ENCODE measurements around the gene MYOM3. TPM values are rescaled to one million over a fixed set of nuclear protein-coding genes. Genes with fewer than 3 reads are reported as not detected.
"Not testable (repeated sequence)": the region's sequence is repeated elsewhere in the genome, so short reads cannot be mapped to it uniquely, and the experiment has no call there.

MYOM3 gene
- total RNA-seq, 1 experiment from 2014 or later: 31.5 TPM

GRCh38 chr1:24060482-24060881 is 51.5 kb downstream of the MYOM3 start:
- in situ Hi-C loops (cut with HindIII; ENCODE audit: low pct_unique_long_range_greater_than_20kb, low sequenced_read_pairs): no loop called here
- no peak for DNase-seq (ENCODE audit: low read depth)

DNA sequence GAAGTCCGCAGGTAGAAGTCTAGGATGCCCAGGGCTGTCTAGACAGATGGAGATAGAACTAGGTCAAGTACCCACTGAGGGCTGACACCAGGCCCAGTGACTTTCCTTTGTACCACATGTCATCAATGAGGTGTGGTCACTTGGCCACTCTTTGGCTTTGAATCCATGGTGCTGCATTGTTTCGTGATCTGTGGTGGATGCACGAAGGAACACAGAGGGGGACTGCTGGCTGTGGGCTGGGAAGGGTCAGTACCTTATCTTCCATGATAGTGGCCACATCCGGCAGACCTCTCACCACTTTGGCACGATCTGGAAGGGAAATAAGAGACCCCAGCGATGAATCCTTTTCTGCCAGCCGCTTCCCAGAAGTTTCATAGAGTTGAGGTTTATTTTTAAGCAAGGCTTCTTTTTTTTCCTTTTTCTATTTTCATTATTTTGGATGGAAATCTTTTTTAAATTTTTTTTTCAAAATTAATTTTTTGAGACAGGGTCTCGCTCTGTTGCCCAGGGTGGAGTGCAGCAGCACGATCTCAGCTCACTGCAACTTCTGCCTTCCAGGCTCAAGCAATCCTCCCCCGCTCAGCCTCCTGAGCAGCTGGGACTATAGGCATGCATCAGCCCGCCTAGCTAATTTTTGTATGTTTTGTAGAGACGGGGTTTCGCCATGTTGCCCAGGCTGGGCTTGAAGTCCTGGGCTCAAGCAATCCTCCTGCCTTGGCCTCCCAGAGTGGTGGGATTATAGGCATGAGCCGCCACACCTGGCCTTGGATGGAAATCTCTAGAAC is 53.1 kb downstream of the MYOM3 start:
- in situ Hi-C loops (cut with HindIII; ENCODE audit: low pct_unique_long_range_greater_than_20kb, low sequenced_read_pairs): no loop called here
- DNase-seq (ENCODE audit: low read depth): no peak

DNA sequence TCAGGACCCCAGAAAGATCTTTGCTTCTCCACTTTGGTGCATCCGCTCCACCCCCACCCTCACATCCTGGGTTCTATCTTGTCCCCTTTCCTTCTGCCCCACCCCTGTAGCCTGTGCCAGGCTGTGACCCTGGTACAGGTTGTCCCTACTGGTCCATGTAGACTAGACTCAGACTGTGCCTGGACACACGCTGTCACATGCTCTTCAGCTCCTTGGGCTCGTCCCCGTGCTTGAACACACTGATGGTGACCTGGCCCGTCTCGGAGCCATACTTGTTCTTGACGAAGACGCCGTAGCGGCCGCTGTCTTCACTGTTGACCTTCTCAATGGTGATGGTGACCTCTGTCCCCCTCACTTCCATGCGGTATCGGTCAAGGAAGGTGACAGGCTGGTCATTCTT is 54.8 kb downstream of the MYOM3 start:
- DNase-seq (ENCODE audit: low read depth): no peak
- in situ Hi-C loops (cut with HindIII; ENCODE audit: low pct_unique_long_range_greater_than_20kb, low sequenced_read_pairs): no loop called here

DNA sequence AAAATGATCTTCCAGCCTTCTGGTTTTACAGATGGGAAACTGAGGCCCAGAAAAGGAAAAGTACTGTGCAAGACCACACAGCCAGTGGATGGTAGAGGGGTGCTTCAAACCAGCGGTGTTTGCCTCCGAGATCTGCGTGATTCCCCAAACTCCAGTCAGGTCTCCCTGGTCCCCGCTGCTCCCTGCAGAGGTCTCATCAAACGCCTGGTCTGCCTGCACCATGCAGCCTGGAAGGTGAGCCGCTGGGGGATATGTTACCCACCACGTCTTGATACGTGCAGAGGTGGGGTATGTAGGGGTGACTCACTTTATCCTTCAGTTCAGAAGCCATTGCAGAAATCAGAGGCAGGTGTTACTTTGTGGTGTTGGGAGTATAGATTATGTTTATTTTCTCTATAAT is 56.3 kb downstream of the MYOM3 start:
- in situ Hi-C loops (cut with HindIII; ENCODE audit: low pct_unique_long_range_greater_than_20kb, low sequenced_read_pairs): no loop called here
- DNase-seq (ENCODE audit: low read depth): no peak

- in situ Hi-C loops (cut with HindIII; ENCODE audit: low pct_unique_long_range_greater_than_20kb, low sequenced_read_pairs): no loop called here
- no peak for DNase-seq (ENCODE audit: low read depth)
These were observed 59.7 kb downstream of the MYOM3 start for GRCh38 chr1:24052220-24052619.

DNA sequence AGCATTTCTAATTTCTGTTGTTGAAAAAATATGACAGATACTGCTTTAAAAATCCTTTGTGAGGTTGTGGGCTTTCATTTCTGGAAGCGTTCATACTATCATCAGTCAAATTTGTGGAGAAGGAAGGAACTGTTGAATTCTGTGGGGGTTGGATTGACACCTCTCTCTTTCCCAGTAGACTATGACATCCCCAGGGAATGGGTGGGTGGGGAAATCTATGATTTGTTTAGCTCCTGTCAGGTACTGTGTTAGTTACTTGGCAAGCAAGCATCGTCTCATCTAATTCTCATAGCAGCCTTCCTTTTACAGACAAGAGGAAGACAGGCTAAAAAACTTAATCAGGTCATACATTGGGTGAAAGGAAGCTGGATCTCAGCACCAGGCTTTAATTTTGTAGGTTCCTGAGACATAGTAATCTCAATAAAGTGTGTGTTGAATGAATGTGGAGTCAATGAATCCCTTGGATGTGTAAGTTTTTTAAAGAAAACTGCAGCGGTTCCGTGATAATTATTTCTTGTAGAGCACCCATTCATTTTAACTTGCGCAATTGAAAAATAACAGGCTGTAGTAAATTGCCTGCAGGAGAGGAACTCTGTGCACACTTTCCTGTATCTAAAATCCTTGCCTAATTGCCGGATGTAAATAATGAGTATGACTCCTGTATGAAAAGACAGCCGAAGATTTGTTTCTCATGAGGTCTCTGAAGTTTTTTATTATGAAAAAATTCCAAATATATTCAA is 60.6 kb downstream of the MYOM3 start:
- in situ Hi-C loops (cut with HindIII; ENCODE audit: low pct_unique_long_range_greater_than_20kb, low sequenced_read_pairs): no loop called here
- DNase-seq (ENCODE audit: low read depth): no peak

DNA sequence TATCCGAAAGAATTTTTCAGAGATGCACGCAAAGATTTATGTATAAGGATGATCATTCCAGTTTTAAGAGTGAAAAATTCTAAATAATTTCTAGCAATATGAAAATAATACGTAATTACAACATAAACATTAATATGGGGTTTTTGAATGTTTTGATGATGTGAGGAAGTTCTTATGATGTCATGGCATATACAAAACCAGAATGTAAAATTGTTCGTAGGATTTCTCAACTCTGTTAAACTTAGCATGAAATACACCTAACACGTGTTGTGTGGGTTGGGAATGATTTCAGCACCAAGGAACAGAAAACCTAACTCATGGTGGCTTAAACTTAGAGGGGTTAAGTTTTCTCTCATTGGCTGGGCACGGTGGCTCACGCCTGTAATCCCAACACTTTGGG is 62.2 kb downstream of the MYOM3 start:
- in situ Hi-C loops (cut with HindIII; ENCODE audit: low pct_unique_long_range_greater_than_20kb, low sequenced_read_pairs): no loop called here
- no peak for DNase-seq (ENCODE audit: low read depth)

GRCh38 chr1:24048894-24049293 is 63.0 kb downstream of the MYOM3 start:
- in situ Hi-C loops (cut with HindIII; ENCODE audit: low pct_unique_long_range_greater_than_20kb, low sequenced_read_pairs): not testable (repeated sequence)

GRCh38 chr1:24048205-24048869 is 63.6 kb downstream of the MYOM3 start:
- in situ Hi-C loops (cut with HindIII; ENCODE audit: low pct_unique_long_range_greater_than_20kb, low sequenced_read_pairs): no loop called here
- peak; percentile 86 for DNase-seq (ENCODE audit: low read depth)

More at GRCh38 chr1:24048894-24049293, 63.0 kb downstream of the MYOM3 start:
- not testable (repeated sequence) for DNase-seq (ENCODE audit: low read depth)

DNA sequence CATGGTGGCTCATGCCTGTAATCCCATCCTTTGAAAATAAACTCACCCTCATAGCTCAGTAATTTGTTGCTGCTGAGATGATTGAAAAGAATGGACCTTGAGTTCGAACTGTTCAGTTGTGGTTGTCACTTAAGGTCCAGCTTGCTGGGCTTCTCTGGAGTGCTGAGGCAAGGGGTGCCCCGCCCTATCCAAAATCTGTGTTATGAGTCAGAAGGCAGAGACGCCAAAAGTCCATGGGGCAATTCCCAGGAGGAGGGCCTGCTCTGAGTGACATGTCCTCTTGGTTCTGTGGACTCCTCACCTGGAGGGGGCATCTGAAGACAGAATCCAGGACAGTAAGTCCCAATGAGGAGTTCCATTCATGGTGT is 64.8 kb downstream of the MYOM3 start:
- in situ Hi-C loops (cut with HindIII; ENCODE audit: low pct_unique_long_range_greater_than_20kb, low sequenced_read_pairs): no loop called here
- DNase-seq (ENCODE audit: low read depth): peak; percentile 46

- no peak for DNase-seq (ENCODE audit: low read depth)
- in situ Hi-C loops (cut with HindIII; ENCODE audit: low pct_unique_long_range_greater_than_20kb, low sequenced_read_pairs): no loop called here
These were observed 66.2 kb downstream of the MYOM3 start for GRCh38 chr1:24045771-24046170.

GRCh38 chr1:24044672-24045071 is 67.3 kb downstream of the MYOM3 start:
- in situ Hi-C loops (cut with HindIII; ENCODE audit: low pct_unique_long_range_greater_than_20kb, low sequenced_read_pairs): not testable (repeated sequence)

GRCh38 chr1:24043345-24044032 is 68.4 kb downstream of the MYOM3 start:
- DNase-seq (ENCODE audit: low read depth): peak; percentile 20
- in situ Hi-C loops (cut with HindIII; ENCODE audit: low pct_unique_long_range_greater_than_20kb, low sequenced_read_pairs): no loop called here

More at GRCh38 chr1:24044672-24045071, 67.3 kb downstream of the MYOM3 start:
- not testable (repeated sequence) for DNase-seq (ENCODE audit: low read depth)

- DNase-seq (ENCODE audit: low read depth): no peak
- in situ Hi-C loops (cut with HindIII; ENCODE audit: low pct_unique_long_range_greater_than_20kb, low sequenced_read_pairs): no loop called here
These were observed 69.6 kb downstream of the MYOM3 start for GRCh38 chr1:24042315-24042714.

DNA sequence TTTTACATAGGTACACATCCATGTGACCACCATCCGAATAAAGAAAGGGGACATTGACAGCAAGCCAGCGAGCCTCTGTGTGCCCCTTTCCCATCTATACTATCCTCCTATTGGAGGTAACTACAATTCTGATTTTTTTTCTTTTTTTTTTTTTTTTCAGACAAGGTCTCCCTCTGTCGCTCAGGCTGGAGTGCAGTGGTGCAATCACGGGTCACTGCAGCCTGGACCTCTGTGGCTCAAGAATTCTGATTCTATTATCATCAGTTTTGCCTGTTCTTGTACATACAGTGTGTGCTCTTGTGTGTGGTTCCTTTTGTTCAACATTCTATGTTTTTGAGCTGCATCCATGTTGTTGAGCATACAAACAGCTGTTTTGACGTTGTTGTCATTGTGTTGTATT is 75.8 kb downstream of the MYOM3 start:
- in situ Hi-C loops (cut with HindIII; ENCODE audit: low pct_unique_long_range_greater_than_20kb, low sequenced_read_pairs): no loop called here
- DNase-seq (ENCODE audit: low read depth): no peak

GRCh38 chr1:24032981-24033380 is 79.0 kb downstream of the MYOM3 start:
- in situ Hi-C loops (cut with HindIII; ENCODE audit: low pct_unique_long_range_greater_than_20kb, low sequenced_read_pairs): no loop called here
- DNase-seq (ENCODE audit: low read depth): no peak

DNA sequence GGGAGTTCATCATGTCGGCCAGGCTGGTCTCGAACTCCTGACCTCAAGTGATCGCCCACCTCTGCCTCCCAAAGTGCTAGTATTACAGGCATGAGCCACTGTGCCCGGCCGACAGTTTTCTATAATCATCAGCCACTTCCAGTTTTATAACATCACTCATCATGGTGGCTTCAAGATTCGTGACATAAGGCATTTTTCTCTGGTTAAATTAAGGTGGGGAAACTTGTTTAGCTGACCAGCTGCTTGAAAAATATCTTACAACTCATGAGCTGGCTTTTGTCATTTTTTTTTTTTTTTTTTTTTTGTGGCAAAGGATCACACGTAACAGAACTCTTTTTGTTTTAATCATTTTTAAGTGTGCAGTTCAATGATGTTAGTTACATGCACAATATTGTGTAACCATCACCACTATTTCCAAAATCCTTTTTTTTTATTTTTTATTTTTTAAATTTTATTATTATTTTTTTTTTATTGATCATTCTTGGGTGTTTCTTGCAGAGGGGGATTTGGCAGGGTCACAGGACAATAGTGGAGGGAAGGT is 80.9 kb downstream of the MYOM3 start:
- in situ Hi-C loops (cut with HindIII; ENCODE audit: low pct_unique_long_range_greater_than_20kb, low sequenced_read_pairs); DNase-seq (ENCODE audit: low read depth): not testable (repeated sequence)

- in situ Hi-C loops (cut with HindIII; ENCODE audit: low pct_unique_long_range_greater_than_20kb, low sequenced_read_pairs): no loop called here
- DNase-seq (ENCODE audit: low read depth): peak; percentile 51
These were observed 84.0 kb downstream of the MYOM3 start for GRCh38 chr1:24027838-24028468.

Measured in Caki2 (cell line).